MM.1S (cell line): ENCODE data around the gene DGCR8.

Source experiments
- EZH2phosphoT487 ChIP-seq: fragments of 300-600 bp; sonication (generic); IDR thresholded peaks from 2 replicates; pipeline ENCODE4 v1.6.1; 2018; ENCODE audit warnings: antibody characterized with exemption, low read length
- TF ChIP-seq, protein P1 (sequence below): fragments of 300-600 bp; sonication (generic); IDR thresholded peaks from 2 replicates; pipeline ENCODE4 v1.5.1; 2016; ENCODE audit warnings: antibody characterized with exemption, low read length, mixed read lengths

- TF ChIP-seq, protein P1, sequence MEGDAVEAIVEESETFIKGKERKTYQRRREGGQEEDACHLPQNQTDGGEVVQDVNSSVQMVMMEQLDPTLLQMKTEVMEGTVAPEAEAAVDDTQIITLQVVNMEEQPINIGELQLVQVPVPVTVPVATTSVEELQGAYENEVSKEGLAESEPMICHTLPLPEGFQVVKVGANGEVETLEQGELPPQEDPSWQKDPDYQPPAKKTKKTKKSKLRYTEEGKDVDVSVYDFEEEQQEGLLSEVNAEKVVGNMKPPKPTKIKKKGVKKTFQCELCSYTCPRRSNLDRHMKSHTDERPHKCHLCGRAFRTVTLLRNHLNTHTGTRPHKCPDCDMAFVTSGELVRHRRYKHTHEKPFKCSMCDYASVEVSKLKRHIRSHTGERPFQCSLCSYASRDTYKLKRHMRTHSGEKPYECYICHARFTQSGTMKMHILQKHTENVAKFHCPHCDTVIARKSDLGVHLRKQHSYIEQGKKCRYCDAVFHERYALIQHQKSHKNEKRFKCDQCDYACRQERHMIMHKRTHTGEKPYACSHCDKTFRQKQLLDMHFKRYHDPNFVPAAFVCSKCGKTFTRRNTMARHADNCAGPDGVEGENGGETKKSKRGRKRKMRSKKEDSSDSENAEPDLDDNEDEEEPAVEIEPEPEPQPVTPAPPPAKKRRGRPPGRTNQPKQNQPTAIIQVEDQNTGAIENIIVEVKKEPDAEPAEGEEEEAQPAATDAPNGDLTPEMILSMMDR = no peak
- TF ChIP-seq EZH2phosphoT487 = no peak
These were observed 23.9 kb upstream of the DGCR8 start for GRCh38 chr22:20056161-20056560.
